Glomerular endothelial cell (primary cell): ENCODE measurements around the gene WDFY2. TPM values are rescaled to one million over a fixed set of nuclear protein-coding genes. Genes with fewer than 3 reads are reported as not detected.
A peak's percentile ranks its signal among the peaks of the same experiment; 100 is the strongest.

ENCODE experiments used
- DNase-seq: peaks from one replicate; pipeline ENCODE4 v3.0.0-alpha.2; 2011; ENCODE audit warnings: low read depth, low spot score; ENCODE audit errors: extremely low read depth
- total RNA-seq: library from RNA; depleted of rRNA; stranded (reverse); fragments of >200 nt; gene quantifications from 2 replicates; pipeline ENCODE4 v1.2.3, GENCODE V29; 2015

Gene WDFY2
- total RNA-seq, 1 donor from 2014 or later, result 4.9 TPM

GRCh38 chr13:51729866-51730553 lies 145.7 kb downstream of the WDFY2 start:
- peak; percentile 25 for DNase-seq

GRCh38 chr13:51730927-51731326 lies 146.7 kb downstream of the WDFY2 start:
- no peak for DNase-seq

DNA sequence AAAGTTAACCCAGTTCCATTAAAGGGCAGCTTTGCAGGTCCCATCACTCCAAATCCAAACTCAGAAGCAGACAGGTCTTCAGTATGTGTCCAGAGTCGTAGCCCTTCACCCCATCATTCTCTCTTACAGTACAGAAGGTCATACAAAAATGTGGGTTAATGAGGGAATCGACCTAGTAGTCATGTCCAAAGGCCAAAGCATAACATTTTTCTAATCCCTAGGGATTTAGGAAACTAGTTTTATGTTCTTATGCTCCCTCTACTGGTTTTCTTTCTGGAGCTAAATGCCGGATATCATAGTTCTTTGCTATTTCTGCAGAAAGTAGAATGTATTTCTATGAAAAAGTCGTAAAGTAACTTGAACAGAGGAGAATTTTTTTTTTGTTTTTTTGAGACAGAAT lies 147.5 kb downstream of the WDFY2 start:
- DNase-seq, result no peak

DNA sequence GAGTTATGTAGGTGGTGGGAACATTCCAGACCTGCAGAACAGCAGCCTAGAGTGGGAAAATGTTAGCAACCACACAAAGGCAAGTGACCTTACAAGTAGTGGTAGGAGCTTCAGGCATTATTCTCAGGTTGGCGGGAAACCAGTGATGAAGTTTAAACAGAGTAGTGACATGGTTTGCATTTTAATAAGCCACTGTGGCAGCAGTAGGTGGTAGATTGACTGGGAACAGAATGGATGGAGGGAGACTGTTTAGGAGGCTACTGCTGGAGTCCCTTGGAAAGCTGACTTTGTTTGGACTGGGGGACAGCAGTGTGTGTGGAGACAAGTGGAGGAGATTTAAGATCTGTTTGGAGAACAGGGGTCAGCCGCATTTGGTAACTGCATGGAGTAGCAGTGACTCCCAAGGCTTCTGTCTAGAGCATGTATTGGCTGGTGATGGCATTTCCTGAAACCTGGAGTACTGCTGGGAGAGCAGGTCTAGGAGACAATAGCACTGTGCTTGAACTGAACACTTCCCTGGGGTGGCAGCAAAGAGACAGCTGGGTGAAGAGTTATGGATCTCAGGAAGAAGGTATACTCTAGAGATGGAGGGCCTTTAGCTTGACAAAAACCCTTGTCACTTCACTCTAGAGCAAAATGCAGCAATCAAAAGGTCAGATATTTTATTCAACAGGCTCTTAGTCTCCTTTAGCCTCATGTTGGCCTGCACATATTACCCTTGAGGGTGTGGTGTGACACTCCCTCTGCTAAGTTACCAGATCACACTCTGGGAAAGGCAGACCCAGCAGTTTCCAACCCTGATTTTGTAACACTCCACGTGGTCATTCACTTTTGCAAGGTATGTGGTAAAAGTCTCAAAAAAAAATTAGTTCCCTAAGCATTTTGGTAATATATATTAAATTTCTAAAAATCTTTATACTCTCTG lies 149.4 kb downstream of the WDFY2 start:
- DNase-seq, result no peak

DNA sequence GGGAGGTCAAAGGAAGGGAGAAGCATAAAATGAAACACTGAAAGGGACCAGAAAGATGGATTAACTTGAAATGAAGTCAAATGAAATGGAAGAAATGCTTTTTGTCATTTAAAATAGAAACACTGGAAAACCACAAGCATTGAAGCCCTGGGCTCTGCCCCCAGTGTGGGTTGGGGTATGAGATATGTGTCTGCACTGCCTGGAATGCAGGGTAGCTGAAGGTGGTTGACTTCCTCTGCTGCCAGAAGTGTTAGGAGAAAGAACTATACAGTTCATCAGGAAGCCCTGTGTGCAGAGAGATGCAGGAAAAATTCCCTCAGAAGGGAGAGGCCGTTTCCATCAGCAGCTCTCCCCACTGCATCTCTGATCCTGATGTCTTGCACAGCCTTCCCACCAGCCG lies 150.5 kb downstream of the WDFY2 start:
- no peak for DNase-seq

DNA sequence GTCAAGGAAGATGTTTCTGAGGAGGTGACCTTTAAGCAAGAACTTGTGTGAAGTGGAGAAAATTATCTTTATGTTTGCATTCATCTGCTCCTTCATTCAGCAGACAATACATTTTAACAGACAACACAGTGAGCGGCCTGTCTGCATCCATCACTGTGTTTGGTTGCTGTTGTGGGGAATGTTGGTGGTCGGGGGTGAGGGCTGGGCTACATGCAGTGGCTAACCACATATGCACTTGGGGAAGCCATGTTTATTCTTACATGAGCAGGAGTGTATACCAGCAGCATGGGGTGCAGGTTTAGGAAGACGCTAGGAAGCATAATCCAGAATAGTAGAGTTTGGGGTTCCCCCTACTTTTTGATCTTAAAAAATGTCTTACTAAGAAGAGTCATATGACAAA lies 153.3 kb downstream of the WDFY2 start:
- DNase-seq, result no peak

GRCh38 chr13:51738226-51738905 lies 154.1 kb downstream of the WDFY2 start:
- DNase-seq, result no peak

GRCh38 chr13:51739027-51739764 lies 154.9 kb downstream of the WDFY2 start:
- DNase-seq, result no peak

DNA sequence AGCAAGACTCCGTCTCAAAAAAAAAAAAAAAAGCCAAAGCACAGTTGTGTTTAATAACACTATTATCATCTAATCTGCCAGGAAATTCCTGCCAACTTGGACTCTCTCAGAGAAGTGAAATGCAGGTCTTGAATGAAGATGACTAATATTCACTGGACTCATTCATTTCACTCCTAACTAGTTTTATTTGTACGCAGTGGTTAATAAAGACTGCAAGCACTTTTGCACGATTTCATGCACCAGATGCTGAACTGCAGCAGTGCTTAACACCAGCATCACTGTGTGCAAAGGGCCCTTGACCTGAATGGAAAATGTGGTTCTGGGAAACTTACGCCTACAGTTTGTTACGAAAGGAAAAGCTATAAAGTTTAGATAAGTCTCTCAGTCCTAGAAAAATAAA lies 156.4 kb downstream of the WDFY2 start:
- no peak for DNase-seq

DNA sequence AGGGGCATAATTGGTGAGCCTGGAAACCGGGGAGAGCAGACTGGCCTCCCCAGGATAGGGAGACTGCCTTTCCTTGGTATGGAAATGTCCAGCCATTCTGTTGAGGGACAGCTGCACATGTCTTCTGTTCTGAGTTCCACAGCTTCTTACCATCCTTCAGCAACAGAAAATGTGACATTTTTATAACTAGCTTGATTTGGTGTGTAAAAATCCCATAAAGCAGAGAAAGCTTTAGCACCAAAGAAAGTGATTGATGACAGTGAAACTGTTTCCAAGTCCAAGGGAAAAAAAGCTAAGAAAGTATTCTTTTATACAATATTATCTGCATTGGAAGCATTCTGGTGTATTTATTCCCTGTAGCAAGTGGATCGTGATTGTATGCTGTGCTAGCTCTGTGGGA lies 157.8 kb downstream of the WDFY2 start:
- DNase-seq, result no peak

GRCh38 chr13:51742611-51743010 lies 158.3 kb downstream of the WDFY2 start:
- DNase-seq, result no peak

DNA sequence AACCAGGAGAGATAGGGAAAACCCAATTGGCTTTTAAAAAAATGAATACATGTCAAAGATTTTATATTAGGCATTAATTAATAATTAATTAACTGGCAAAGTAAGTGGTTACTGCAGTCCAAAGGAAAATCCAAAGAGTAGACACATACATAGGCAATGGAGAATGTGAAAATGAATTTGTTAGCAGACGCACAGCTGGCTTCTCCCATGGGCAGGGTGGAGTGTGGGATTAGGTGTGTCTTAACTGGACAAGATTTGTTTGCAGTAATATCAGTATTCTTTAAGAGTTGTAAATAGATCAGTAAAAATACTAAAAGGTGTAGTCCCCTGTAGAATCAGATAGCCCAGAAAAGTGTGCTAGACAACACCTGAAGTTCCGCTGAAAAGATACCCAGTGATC lies 161.0 kb downstream of the WDFY2 start:
- DNase-seq, result no peak

GRCh38 chr13:51746802-51747201 lies 162.5 kb downstream of the WDFY2 start:
- DNase-seq, result no peak

GRCh38 chr13:51747438-51748434 lies 163.5 kb downstream of the WDFY2 start:
- no peak for DNase-seq

- no peak for DNase-seq
Measured at GRCh38 chr13:51756651-51757050, 172.4 kb downstream of the WDFY2 start.

GRCh38 chr13:51758691-51759090 lies 174.4 kb downstream of the WDFY2 start:
- DNase-seq, result no peak

DNA sequence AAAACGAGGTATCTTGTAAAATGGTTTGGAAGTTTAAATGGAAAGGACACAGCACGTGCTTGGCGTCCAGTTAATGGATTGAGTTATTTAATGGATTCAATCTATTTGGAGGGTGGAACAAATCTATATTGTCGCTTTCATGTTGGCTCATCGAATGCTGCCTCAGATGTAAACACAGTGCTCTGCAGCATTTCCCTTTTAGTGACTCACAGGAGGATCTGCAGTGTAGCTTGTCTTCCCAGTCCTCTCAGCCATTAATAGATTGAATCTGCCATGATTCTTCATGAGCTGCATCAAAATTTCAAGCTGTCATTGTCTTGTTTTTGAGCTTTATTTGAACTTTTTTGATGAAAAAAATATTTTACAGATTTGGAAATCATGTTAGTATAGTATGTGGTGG lies 175.0 kb downstream of the WDFY2 start:
- DNase-seq, result no peak

- DNase-seq, result no peak
Measured at GRCh38 chr13:51760592-51760991, 176.3 kb downstream of the WDFY2 start.

GRCh38 chr13:51761643-51762350 lies 177.5 kb downstream of the WDFY2 start:
- no peak for DNase-seq
